IMR-90 (cell line): ENCODE results near the gene TNS2. TPM values are rescaled to one million over a fixed set of nuclear protein-coding genes. Genes with fewer than 3 reads are reported as not detected.

Experiments used
- ATAC-seq: fragments of 200-7000 bp; cut with Tn5 transposase; 2 replicates; pipeline ENCODE4 v1.9.1; 2020; ENCODE audit warnings: low read depth, mild to moderate bottlenecking, moderate library complexity
- BruUV-seq: library from RNA; stranded (reverse); fragments of 400-500 nt; replicated peaks from 2 replicates; lab custom pipeline; 2021; lab: Mats Ljungman, UMichigan
- CTCF ChIA-PET: fragments of 300-600 bp; formaldehyde crosslinking; extraction: SDS; loops from one replicate; lab custom pipeline; 2021; ENCODE audit warnings: antibody characterized with exemption; lab: Yijun Ruan, JAX
- POLR2A ChIA-PET: fragments of 300-600 bp; sonication (Branson Sonifier 250); formaldehyde crosslinking; loops from one replicate; lab custom pipeline; 2022; ENCODE audit warnings: antibody characterized with exemption; ENCODE audit not compliant: unreplicated experiment; lab: Charles Lee
- DNase-seq: peaks from one replicate; pipeline ENCODE4 v3.0.0; 2013
- H2AFZ ChIP-seq: replicated peaks from 2 replicates; pipeline ENCODE3; 2013; ENCODE audit warnings: low read length, mild to moderate bottlenecking; ENCODE audit not compliant: poor library complexity
- H2AK5ac ChIP-seq: 2 replicates; pipeline ENCODE4 v1.6.1; 2013; ENCODE audit warnings: low read depth, low read length, inconsistent platforms
- H2AK9ac ChIP-seq: replicated peaks from 2 replicates; pipeline ENCODE3; 2013; ENCODE audit warnings: mild to moderate bottlenecking, low read depth, low read length, moderate library complexity; ENCODE audit not compliant: poor library complexity
- H2BK120ac ChIP-seq: 2 replicates; pipeline ENCODE4 v1.6.1; 2013; ENCODE audit warnings: low read depth, low read length, inconsistent platforms
- H2BK15ac ChIP-seq: 3 replicates; pipeline ENCODE4 v1.6.1; 2013; ENCODE audit warnings: low read depth, low read length, inconsistent platforms
- H2BK20ac ChIP-seq: 2 replicates; pipeline ENCODE4 v1.6.1; 2013; ENCODE audit warnings: low read depth, mild to moderate bottlenecking, inconsistent platforms, low read length, moderate library complexity
- H2BK5ac ChIP-seq: 2 replicates; pipeline ENCODE4 v1.6.1; 2013; ENCODE audit warnings: mild to moderate bottlenecking, low read depth, low read length, inconsistent platforms; ENCODE audit not compliant: poor library complexity, severe bottlenecking
- H3K14ac ChIP-seq: replicated peaks from 2 replicates; pipeline ENCODE4 v1.6.1; 2013; ENCODE audit warnings: low read depth, low read length, inconsistent platforms
- H3K18ac ChIP-seq: 2 replicates; pipeline ENCODE4 v1.6.1; 2013; ENCODE audit warnings: low read depth, low read length, control low read depth
- H3K23ac ChIP-seq: 2 replicates; pipeline ENCODE4 v1.6.1; 2013; ENCODE audit warnings: low read depth, low read length, inconsistent platforms
- H3K27ac ChIP-seq: 2 replicates; pipeline ENCODE4 v1.5.1; 2013; ENCODE audit warnings: mild to moderate bottlenecking, control low read depth, low read length; ENCODE audit not compliant: insufficient read depth
- H3K27me3 ChIP-seq: 2 replicates; pipeline ENCODE4 v1.6.1; 2013; ENCODE audit warnings: low read length; ENCODE audit not compliant: control insufficient read depth, insufficient read depth
- H3K36me3 ChIP-seq: 2 replicates; pipeline ENCODE4 v1.6.1; 2013; ENCODE audit warnings: low read length, mixed read lengths; ENCODE audit not compliant: control insufficient read depth, insufficient read depth
- H3K4ac ChIP-seq: 2 replicates; pipeline ENCODE4 v1.6.1; 2013; ENCODE audit warnings: low read depth, low read length, inconsistent platforms
- H3K4me1 ChIP-seq: 2 replicates; pipeline ENCODE4 v1.6.1; 2013; ENCODE audit warnings: low read length, mixed read lengths; ENCODE audit not compliant: control insufficient read depth, insufficient read depth
- H3K4me2 ChIP-seq: 2 replicates; pipeline ENCODE4 v1.6.1; 2013; ENCODE audit warnings: low read depth, mild to moderate bottlenecking, control low read depth, low read length, moderate library complexity
- H3K4me3 ChIP-seq: 2 replicates; pipeline ENCODE4 v1.5.1; 2013; ENCODE audit warnings: low read depth, mild to moderate bottlenecking, control low read depth, low read length, moderate library complexity; ENCODE audit not compliant: insufficient read depth
- H3K56ac ChIP-seq: 2 replicates; pipeline ENCODE4 v1.6.1; 2013; ENCODE audit warnings: low read length, inconsistent platforms; ENCODE audit not compliant: insufficient read depth; ENCODE audit errors: extremely low read depth
- H3K79me1 ChIP-seq, 2 experiments: 2 replicates each; pipeline ENCODE4 v1.6.1; 2013; ENCODE audit warnings: low read length in 2 of 2, inconsistent platforms in 1 of 2, low read depth in 1 of 2
- H3K9ac ChIP-seq: 2 replicates; pipeline ENCODE4 v1.6.1; 2013; ENCODE audit warnings: low read depth, low read length, control low read depth
- H3K9me1 ChIP-seq: 2 replicates; pipeline ENCODE4 v1.6.1; 2013; ENCODE audit warnings: low read length, inconsistent platforms; ENCODE audit not compliant: insufficient read depth
- H3K9me3 ChIP-seq: 2 replicates; pipeline ENCODE4 v1.6.1; 2013; ENCODE audit warnings: low read length; ENCODE audit not compliant: control insufficient read depth, insufficient read depth
- H4K20me1 ChIP-seq: 2 replicates; pipeline ENCODE4 v1.6.1; 2013; ENCODE audit warnings: low read length, inconsistent platforms; ENCODE audit not compliant: insufficient read depth
- H4K5ac ChIP-seq: 2 replicates; pipeline ENCODE4 v1.6.1; 2013; ENCODE audit warnings: mild to moderate bottlenecking, low read depth, low read length, control low read depth
- H4K8ac ChIP-seq, 2 experiments: 2 replicates each; pipeline ENCODE4 v1.6.1; 2013; ENCODE audit warnings: low read depth in 2 of 2, low read length in 2 of 2, control low read depth in 1 of 2, inconsistent platforms in 1 of 2
- H4K91ac ChIP-seq: 2 replicates; pipeline ENCODE4 v1.6.1; 2013; ENCODE audit warnings: low read depth, low read length, inconsistent platforms; ENCODE audit not compliant: insufficient read depth
- ELK1 ChIP-seq: fragments of 150-350 bp; IDR thresholded peaks from 2 replicates; pipeline ENCODE4 v1.6.1; 2016; ENCODE audit warnings: low read depth, mild to moderate bottlenecking, low read length, moderate library complexity, borderline replicate concordance
- FOS ChIP-seq: fragments of 150-350 bp; IDR thresholded peaks from 2 replicates; pipeline ENCODE4 v1.6.1; 2016; ENCODE audit warnings: low read depth, low read length
- MAZ ChIP-seq: IDR thresholded peaks from 2 replicates; pipeline ENCODE4 v1.6.1; 2012; ENCODE audit warnings: low read depth, mild to moderate bottlenecking, low read length, improper control_type of control experiment, moderate library complexity, borderline replicate concordance
- MXI1 ChIP-seq: IDR thresholded peaks from 2 replicates; pipeline ENCODE4 v1.6.1; 2012; ENCODE audit warnings: low read depth, mild to moderate bottlenecking, low read length, moderate library complexity, borderline replicate concordance
- NFE2L2 ChIP-seq: fragments of 150-350 bp; IDR thresholded peaks from 2 replicates; pipeline ENCODE4 v1.6.1; 2016; ENCODE audit warnings: low read depth, mild to moderate bottlenecking, low read length
- POLR2A ChIP-seq: IDR thresholded peaks from 2 replicates; pipeline ENCODE4 v1.6.1; 2012; ENCODE audit warnings: mild to moderate bottlenecking, low read depth, low read length
- RCOR1 ChIP-seq: IDR thresholded peaks from 2 replicates; pipeline ENCODE4 v1.6.1; 2012; ENCODE audit warnings: mild to moderate bottlenecking, low read length, improper control_type of control experiment; ENCODE audit not compliant: insufficient replicate concordance
- RFX5 ChIP-seq: IDR thresholded peaks from 2 replicates; pipeline ENCODE4 v1.8.0; 2012; ENCODE audit warnings: low read depth, mild to moderate bottlenecking, low read length, moderate library complexity
- WGBS, 2 experiments: methylation state at CpG; one replicate each; pipeline versions ENCODE4 v1.1.5 to v1.1.7; 2013; ENCODE audit warnings: missing lambda C conversion rate in 2 of 2; ENCODE audit not compliant: insufficient read length in 1 of 2; ENCODE audit errors: extremely low coverage in 2 of 2; 5-methylcytosine and 5-hydroxymethylcytosine counted together
- dilution Hi-C: fragments of 300-500 bp; cut with HindIII; formaldehyde crosslinking; loops from one replicate; pipeline ENCODE4 v1.14.3; 2018; ENCODE audit warnings: low sequenced_read_pairs; ENCODE audit not compliant: unreplicated experiment
- in situ Hi-C: fragments of 300-500 bp; cut with MboI; formaldehyde crosslinking; loops from 3 replicates; pipeline ENCODE4 v1.14.3; 2019; ENCODE audit warnings: low sequenced_read_pairs, inconsistent platforms, mixed read lengths
- intact Hi-C: fragments of 100-400 bp; cut with micrococcal nuclease; formaldehyde crosslinking; loops from 2 replicates; pipeline ENCODE4 v1.10.0; 2022
- polyA plus RNA-seq, 3 experiments: library from polyadenylated mRNA; depleted of rRNA; stranded (reverse); fragments of >200 nt; gene quantifications; 2 replicates each; pipeline ENCODE4 v1.2.3, GENCODE V29; 2012; ENCODE audit warnings: low replicate concordance in 1 of 3
- total RNA-seq: library from RNA; depleted of rRNA; stranded (reverse); fragments of >200 nt; gene quantifications from 2 replicates; pipeline ENCODE4 v1.2.3, GENCODE V29; 2012

The TNS2 gene
- total and polyA plus RNA-seq, 2 of the 4 experiments (the other 2 are of a cell fraction), result 10.4 to 67.2 TPM

- Histone ChIP-seq H4K5ac (peak within 1 kb of the TSS; percentile 98), H3K79me1 (peaks cover 16 to 35% of the 10 kb centered on the region in 2 experiments), H3K9me1 (peaks cover 12% of the 10 kb centered on the region; the same call in 1 of the 2 replicates), H3K23ac (peak within 1 kb of the TSS; percentile 100), H3K56ac (peak within 1 kb of the TSS; percentile 99), H3K9me3 (no peaks in the 10 kb centered on the region), H3K9ac (peak within 1 kb of the TSS; percentile 95), H3K4me2 (peak within 1 kb of the TSS; percentile 97), H3K36me3 (peaks cover 16% of the 10 kb centered on the region), H2AK9ac (peak within 1 kb of the TSS; percentile 99), H3K27ac (peak within 1 kb of the TSS; percentile 98), H4K91ac (peak within 1 kb of the TSS; percentile 97), H2AK5ac (peak within 1 kb of the TSS; percentile 97), H3K14ac (peak within 1 kb of the TSS; percentile 100), H2AFZ (peak within 1 kb of the TSS; percentile 89), H3K4me3 (peak within 1 kb of the TSS; percentile 80), H2BK5ac (peak within 1 kb of the TSS; percentile 95), H3K4ac (peak within 1 kb of the TSS; percentile 99), H4K8ac (peak within 1 kb of the TSS; percentile 95 to 99), H3K4me1 (peaks cover 11% of the 10 kb centered on the region), H2BK15ac (peak within 1 kb of the TSS; percentile 71; the same call in 2 of the 3 replicates), H3K27me3 (no peaks in the 10 kb centered on the region), H3K18ac (peak within 1 kb of the TSS; percentile 92), H4K20me1 (no peaks in the 10 kb centered on the region), H2BK20ac (peak within 1 kb of the TSS; percentile 51; the same call in 1 of the 2 replicates), H2BK120ac (peak within 1 kb of the TSS; percentile 90)
- POLR2A ChIA-PET, result interaction anchor here (0.6 to 1.4 kb wide), 10 partner anchors 14 to 136 kb away, joined by 3 to 8 read pairs (median 7); partner anchors contain the start of genes CSAD and ZNF740
- WGBS, 2 experiments, result 0% methylated on average over 33 of the region's 67 CpGs; no CpG with 5 or more reads in 1 of the 2 experiments
- CTCF ChIA-PET, result interaction anchor here (1.0 to 2.1 kb wide), 2 partner anchors 13 to 19 kb away, joined by 6 to 13 read pairs; no protein-coding TSS in a partner anchor
- ATAC-seq, result peak; percentile 95
- intact Hi-C loops (loop anchor here (1.0 to 2.0 kb wide), 2 partner anchors 20 to 101 kb away; partner anchors contain the start of genes CSAD and ZNF740), dilution Hi-C loops (no loop called here), in situ Hi-C loops (no loop called here)
- TF ChIP-seq ELK1 (no peak), NFE2L2 (no peak), FOS (peak; percentile 86; the same call in 1 of the 2 replicates), MXI1 (0 out of 2 replicates have a peak, but pooled peaks have one; percentile 20), POLR2A (peak; percentile 94), MAZ (peak; percentile 54; the same call in 1 of the 2 replicates), RCOR1 (no peak), RFX5 (peak; percentile 32; the same call in 1 of the 2 replicates)
- DNase-seq, result peak; percentile 96
- TSS peak; percentile 96 for BruUV-seq
Measured at GRCh38 chr12:53079226-53080117, 29.6 kb downstream of the TNS2 start, which contains the start of gene SPRYD3. TSS of gene SPRYD3 (minus strand) at chr12:53079390. CDS start at chr12:53079333, 57 bp downstream.
